RCC 7860 (cell line): ENCODE measurements around the gene AGRP.

Experiments used
- DNase-seq: peaks from one replicate; pipeline ENCODE4 v3.0.0-alpha.2; 2015; ENCODE audit warnings: low spot score
- FAIRE-seq: peaks from 2 replicates; lab custom pipeline; 2012; peaks lifted over from hg19 to GRCh38; lab: Jason Lieb, UNC

Gene AGRP

GRCh38 chr16:67445913-67446907 is 37.1 kb downstream of the AGRP start:
- no peak for DNase-seq
- FAIRE-seq = no peak

GRCh38 chr16:67445441-67445912 is 37.9 kb downstream of the AGRP start:
- DNase-seq (no peak), FAIRE-seq (no peak)

- DNase-seq (no peak), FAIRE-seq (no peak)
These were observed 38.3 kb downstream of the AGRP start for GRCh38 chr16:67445126-67445426.

GRCh38 chr16:67444259-67445125 is 38.9 kb downstream of the AGRP start:
- FAIRE-seq = no peak
- no peak for DNase-seq

GRCh38 chr16:67443265-67443664 is 40.1 kb downstream of the AGRP start:
- DNase-seq (no peak), FAIRE-seq (no peak)

- FAIRE-seq = no peak
- DNase-seq = no peak
These were observed 40.6 kb downstream of the AGRP start for GRCh38 chr16:67442581-67443255.

- FAIRE-seq (no peak), DNase-seq (no peak)
These were observed 41.4 kb downstream of the AGRP start for GRCh38 chr16:67441907-67442306.

- DNase-seq (no peak), FAIRE-seq (no peak)
These were observed 42.0 kb downstream of the AGRP start for GRCh38 chr16:67441271-67441753.

- DNase-seq = no peak
- FAIRE-seq = no peak
These were observed 44.4 kb downstream of the AGRP start for GRCh38 chr16:67438824-67439393.

- FAIRE-seq = no peak
- no peak for DNase-seq
These were observed 45.1 kb downstream of the AGRP start for GRCh38 chr16:67438098-67438791.

- FAIRE-seq (no peak), DNase-seq (no peak)
These were observed 45.8 kb downstream of the AGRP start for GRCh38 chr16:67437513-67437912.

- no peak for DNase-seq
- no peak for FAIRE-seq
These were observed 46.6 kb downstream of the AGRP start for GRCh38 chr16:67436640-67437193.

- FAIRE-seq = no peak
- no peak for DNase-seq
These were observed 47.6 kb downstream of the AGRP start for GRCh38 chr16:67435758-67436164.

- FAIRE-seq (no peak), DNase-seq (no peak)
These were observed 50.1 kb downstream of the AGRP start for GRCh38 chr16:67433131-67433719.
